Fibroblast of villous mesenchyme (primary cell): ENCODE measurements around the gene KDM3B. TPM values are rescaled to one million over a fixed set of nuclear protein-coding genes. Genes with fewer than 3 reads are reported as not detected.

Experiments
- DNase-seq: peaks from one replicate; pipeline ENCODE4 v3.0.0-alpha.2; 2010; ENCODE audit warnings: low read depth
- H3K4me3 ChIP-seq: 2 replicates; pipeline ENCODE4 v1.5.1; 2011; ENCODE audit warnings: low read depth, mild to moderate bottlenecking, low read length
- CTCF ChIP-seq: IDR thresholded peaks from 2 replicates; pipeline ENCODE4 v1.5.1; 2012; ENCODE audit warnings: low read depth, mild to moderate bottlenecking, low read length; ENCODE audit not compliant: insufficient read depth
- total RNA-seq: library from RNA; depleted of rRNA; stranded (reverse); fragments of >200 nt; gene quantifications from 2 replicates; pipeline ENCODE4 v1.2.3, GENCODE V29; 2012

KDM3B gene
- total RNA-seq, 1 donor: 51.4 TPM

GRCh38 chr5:138354387-138354786, 1.9 kb downstream of the KDM3B start:
- TF ChIP-seq CTCF: no peak
- no peak for DNase-seq
- H3K4me3 ChIP-seq: peak overlapping the region; percentile 91

GRCh38 chr5:138354926-138355378, 2.5 kb downstream of the KDM3B start:
- peak; percentile 83 for DNase-seq
- peak overlapping the region; percentile 91 for H3K4me3 ChIP-seq
- no peak for TF ChIP-seq CTCF

GRCh38 chr5:138359621-138360020, 7.1 kb downstream of the KDM3B start:
- no peak for DNase-seq
- no peak for TF ChIP-seq CTCF
- H3K4me3 ChIP-seq: no peak overlapping the region

GRCh38 chr5:138360941-138361452, 8.5 kb downstream of the KDM3B start:
- no peak overlapping the region for H3K4me3 ChIP-seq
- no peak for DNase-seq
- TF ChIP-seq CTCF: no peak

- no peak for DNase-seq
- H3K4me3 ChIP-seq: no peak overlapping the region
- TF ChIP-seq CTCF: no peak
These were observed 12.1 kb downstream of the KDM3B start for GRCh38 chr5:138364576-138364975.

GRCh38 chr5:138366632-138367382, 14.3 kb downstream of the KDM3B start:
- DNase-seq: peak; percentile 61
- TF ChIP-seq CTCF: no peak
- no peak overlapping the region for H3K4me3 ChIP-seq
